Mesodermal cell (in vitro differentiated cells): ENCODE results near the gene CCDC177.

ENCODE experiments used
- H3K27ac ChIP-seq: 2 replicates; pipeline ENCODE4 v1.7.0; 2013; ENCODE audit warnings: mild to moderate bottlenecking, low read depth, low read length, moderate library complexity; ENCODE audit not compliant: severe bottlenecking
- H3K36me3 ChIP-seq: 2 replicates; pipeline ENCODE4 v1.7.1; 2013; ENCODE audit warnings: mild to moderate bottlenecking, low read length, moderate library complexity; ENCODE audit not compliant: control insufficient read depth, insufficient read depth
- H3K4me1 ChIP-seq: one replicate; pipeline ENCODE4 v1.7.1; 2013; ENCODE audit warnings: mild to moderate bottlenecking, low read length; ENCODE audit not compliant: insufficient read depth, control insufficient read depth, poor library complexity, severe bottlenecking
- H3K4me3 ChIP-seq: 2 replicates; pipeline ENCODE4 v1.7.0; 2013; ENCODE audit warnings: low read length, control low read depth, mild to moderate bottlenecking; ENCODE audit not compliant: insufficient read depth, poor library complexity, severe bottlenecking; ENCODE audit errors: extremely low read depth
- H3K9me3 ChIP-seq: 2 replicates; pipeline ENCODE4 v1.7.1; 2013; ENCODE audit warnings: mild to moderate bottlenecking, low read length, moderate library complexity; ENCODE audit not compliant: control insufficient read depth
- WGBS, 2 experiments: methylation state at CpG; one replicate each; pipeline ENCODE4 v1.1.5; 2013; ENCODE audit warnings: missing lambda C conversion rate in 2 of 2; ENCODE audit not compliant: insufficient coverage in 2 of 2; 5-methylcytosine and 5-hydroxymethylcytosine counted together

The CCDC177 gene

DNA sequence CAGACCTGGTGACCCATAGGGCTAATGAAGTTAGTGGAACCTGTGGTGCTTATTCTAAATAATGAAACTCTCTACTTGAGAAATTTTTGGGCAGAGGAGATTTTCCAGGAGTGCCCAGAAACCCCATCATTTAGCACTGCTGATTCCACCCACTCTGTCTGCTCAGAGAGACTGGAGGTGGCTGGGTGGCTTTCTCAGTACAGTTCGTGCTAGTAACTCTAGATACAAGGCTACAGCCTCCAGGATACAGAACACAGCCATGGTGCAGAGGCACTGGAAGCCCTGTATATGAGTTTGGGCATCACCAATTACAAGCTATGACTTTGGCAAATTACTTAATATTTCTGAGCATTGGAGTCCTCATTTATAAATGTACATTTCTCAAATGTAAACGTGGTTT lies 32.4 kb downstream of the CCDC177 start:
- Histone ChIP-seq H3K36me3 (no peaks in the 10 kb centered on the region), H3K4me3 (no peak overlapping the region), H3K4me1 (peaks cover 4% of the 10 kb centered on the region), H3K27ac (no peak overlapping the region), H3K9me3 (no peaks in the 10 kb centered on the region)
- WGBS, 2 experiments = 100% methylated on average over 1 of the region's 2 CpGs; no CpG with 5 or more reads in 1 of the 2 experiments

DNA sequence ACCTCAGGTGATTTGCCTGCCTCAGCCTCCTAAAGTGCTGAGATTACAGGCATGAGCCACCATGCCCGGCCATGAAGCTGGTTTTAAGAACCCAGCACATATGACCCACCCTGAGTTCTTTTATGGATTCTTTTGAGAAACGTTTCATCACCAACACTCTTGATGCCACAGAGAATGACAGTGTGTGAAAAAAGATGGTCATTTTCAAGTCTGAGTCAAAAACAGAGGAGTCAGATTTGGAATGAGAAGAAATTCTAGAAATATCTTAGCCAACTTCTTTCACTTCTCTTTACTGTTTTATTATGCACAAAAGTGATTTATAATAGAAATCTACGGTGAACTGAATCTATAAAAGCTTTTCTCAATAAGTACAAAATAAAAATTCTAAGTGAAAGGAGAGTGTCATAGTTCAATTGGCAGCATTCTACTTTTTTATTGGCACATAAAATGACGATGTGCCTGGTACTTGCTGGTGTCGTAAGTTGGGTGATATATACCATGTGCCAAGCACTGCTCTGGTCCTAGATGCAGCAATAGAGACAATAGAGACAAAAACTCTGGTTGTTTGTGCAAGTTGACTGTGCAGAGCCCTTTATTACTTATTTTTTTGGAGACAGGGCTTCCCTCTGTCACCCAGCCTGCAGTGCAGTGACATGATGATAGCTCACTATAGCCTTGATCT lies 33.9 kb downstream of the CCDC177 start:
- Histone ChIP-seq H3K9me3 (no peaks in the 10 kb centered on the region), H3K4me3 (no peak overlapping the region), H3K4me1 (peaks cover 4% of the 10 kb centered on the region), H3K36me3 (no peaks in the 10 kb centered on the region), H3K27ac (no peak overlapping the region)
- 100% methylated on average over 1 to 2 of the region's 5 CpGs for WGBS, 2 experiments

- Histone ChIP-seq H3K36me3 (no peaks in the 10 kb centered on the region), H3K4me3 (no peak overlapping the region), H3K4me1 (peaks cover 4% of the 10 kb centered on the region), H3K9me3 (no peaks in the 10 kb centered on the region), H3K27ac (no peak overlapping the region)
- WGBS, 2 experiments = 95 to 100% methylated on average over 2 to 4 of the region's 6 CpGs
These were observed 34.9 kb downstream of the CCDC177 start for GRCh38 chr14:69539631-69540410.

DNA sequence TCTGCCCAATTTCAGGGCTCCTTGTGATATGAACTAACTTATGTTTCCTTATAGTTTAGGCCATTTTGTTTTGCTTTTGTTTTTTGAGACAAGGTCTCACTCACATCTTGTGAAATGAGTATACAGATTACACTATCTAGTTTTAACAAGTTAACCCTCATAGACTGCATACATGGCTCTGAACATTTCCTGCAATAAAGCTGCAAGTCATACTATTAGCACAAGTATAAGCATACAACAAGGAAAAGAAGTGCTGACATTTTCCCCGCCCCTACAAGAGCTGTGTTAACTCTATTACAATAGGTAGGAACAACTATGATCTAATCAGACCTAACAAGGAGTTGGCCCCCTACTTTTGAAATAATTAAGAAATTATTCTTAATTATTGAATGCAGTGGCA lies 35.9 kb downstream of the CCDC177 start:
- WGBS, 2 experiments = no CpG with 5 or more reads among the region's 1 CpG
- Histone ChIP-seq H3K36me3 (no peaks in the 10 kb centered on the region), H3K27ac (no peak overlapping the region)

DNA sequence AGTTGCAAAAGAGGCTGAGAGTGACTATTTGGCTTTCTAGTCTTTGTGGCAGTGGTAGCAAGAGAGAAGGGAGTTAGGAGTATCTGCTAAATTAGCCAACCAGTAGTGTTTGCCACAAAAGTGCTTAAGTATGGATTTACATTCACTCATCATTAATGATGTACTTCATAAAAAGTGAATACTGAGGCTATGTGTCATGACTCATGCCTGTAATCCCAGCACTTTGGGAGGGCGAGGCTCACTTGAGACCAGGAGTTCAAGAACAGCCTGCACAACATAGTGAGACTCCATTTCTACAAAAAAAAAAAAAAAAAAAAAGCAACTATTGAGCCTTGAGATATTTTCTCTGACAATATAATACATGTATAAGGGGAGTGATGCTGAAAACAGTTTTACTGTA lies 36.8 kb downstream of the CCDC177 start:
- Histone ChIP-seq H3K4me3 (no peak overlapping the region), H3K36me3 (no peaks in the 10 kb centered on the region), H3K27ac (no peak overlapping the region), H3K4me1 (no peaks in the 10 kb centered on the region), H3K9me3 (no peaks in the 10 kb centered on the region)
- 100% methylated on average over 1 of the region's 1 CpG; no CpG with 5 or more reads in 1 of the 2 experiments for WGBS, 2 experiments

More for the DNA sequence above, 35.9 kb downstream of the CCDC177 start:
- Histone ChIP-seq H3K4me1 (no peaks in the 10 kb centered on the region), H3K9me3 (no peaks in the 10 kb centered on the region), H3K4me3 (no peak overlapping the region)

- Histone ChIP-seq H3K4me1 (no peaks in the 10 kb centered on the region), H3K4me3 (no peak overlapping the region), H3K9me3 (no peaks in the 10 kb centered on the region), H3K36me3 (no peaks in the 10 kb centered on the region), H3K27ac (no peak overlapping the region)
These were observed 37.7 kb downstream of the CCDC177 start for GRCh38 chr14:69536971-69537370.

- Histone ChIP-seq H3K36me3 (no peaks in the 10 kb centered on the region), H3K27ac (no peak overlapping the region), H3K4me3 (no peak overlapping the region), H3K4me1 (no peaks in the 10 kb centered on the region), H3K9me3 (no peaks in the 10 kb centered on the region)
- 0 to 8% methylated on average over 2 of the region's 4 CpGs for WGBS, 2 experiments
These were observed 39.3 kb downstream of the CCDC177 start for GRCh38 chr14:69535230-69535848.

- Histone ChIP-seq H3K36me3 (no peaks in the 10 kb centered on the region), H3K9me3 (no peaks in the 10 kb centered on the region), H3K4me1 (no peaks in the 10 kb centered on the region), H3K4me3 (no peak overlapping the region), H3K27ac (no peak overlapping the region)
- WGBS, 2 experiments = no CpG with 5 or more reads among the region's 3 CpGs
These were observed 41.9 kb downstream of the CCDC177 start for GRCh38 chr14:69532561-69533340.

DNA sequence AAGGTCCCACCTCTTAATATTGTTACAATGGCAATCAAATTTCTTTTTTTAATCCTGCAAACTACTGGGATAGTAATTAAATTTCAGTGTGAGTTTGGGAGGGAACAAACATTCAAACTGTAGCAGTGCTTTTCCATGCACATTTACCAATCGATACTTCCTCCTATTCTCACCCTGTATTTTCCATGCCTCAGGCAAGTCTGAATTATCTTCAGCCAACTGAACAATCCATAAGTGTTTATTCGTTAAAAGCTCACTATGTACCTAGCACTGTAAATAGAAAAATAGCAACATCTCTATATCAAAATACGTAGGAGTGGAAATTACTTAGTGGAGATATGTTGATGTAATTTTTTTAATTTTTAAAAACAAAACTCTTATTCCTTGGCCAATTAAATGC lies 43.5 kb downstream of the CCDC177 start:
- Histone ChIP-seq H3K36me3 (no peaks in the 10 kb centered on the region), H3K9me3 (no peaks in the 10 kb centered on the region), H3K4me3 (no peak overlapping the region), H3K27ac (no peak overlapping the region), H3K4me1 (no peaks in the 10 kb centered on the region)
- 100% methylated on average over 1 of the region's 3 CpGs for WGBS, 2 experiments

- H3K4me1 ChIP-seq = no peaks in the 10 kb centered on the region
- no peak overlapping the region for H3K4me3 ChIP-seq
- WGBS, 2 experiments = 60 to 100% methylated on average over 1 of the region's 4 CpGs
- no peaks in the 10 kb centered on the region for H3K9me3 ChIP-seq
- no peak overlapping the region for H3K27ac ChIP-seq
- H3K36me3 ChIP-seq = no peaks in the 10 kb centered on the region
These were observed 44.6 kb downstream of the CCDC177 start for GRCh38 chr14:69530095-69530494.
